ENCODE data around the gene SNX25.
A peak's percentile ranks its signal among the peaks of the same experiment; 100 is the strongest.

DNA sequence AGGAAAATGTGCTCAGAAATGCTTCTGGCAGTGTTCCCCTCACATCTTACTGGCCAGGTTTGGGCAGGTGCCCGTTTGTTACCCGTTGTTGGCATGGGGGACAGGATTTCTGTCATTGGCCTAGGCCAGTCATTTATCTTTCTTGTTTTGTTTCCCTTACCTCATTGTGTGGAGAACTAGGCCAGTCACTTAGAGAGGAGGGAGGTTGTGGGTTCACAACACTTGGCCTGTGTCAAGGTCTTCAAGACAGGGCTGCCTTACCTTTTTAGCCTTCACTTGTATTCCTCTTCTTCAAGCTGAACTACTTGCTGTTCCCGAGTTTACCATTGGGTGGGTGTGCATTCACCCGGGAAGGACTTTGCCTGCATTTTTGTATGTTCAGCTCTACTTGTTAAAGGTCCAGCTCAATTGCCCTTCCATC, 17.7 kb downstream of the SNX25 start:
- TF ChIP-seq, protein P1, sequence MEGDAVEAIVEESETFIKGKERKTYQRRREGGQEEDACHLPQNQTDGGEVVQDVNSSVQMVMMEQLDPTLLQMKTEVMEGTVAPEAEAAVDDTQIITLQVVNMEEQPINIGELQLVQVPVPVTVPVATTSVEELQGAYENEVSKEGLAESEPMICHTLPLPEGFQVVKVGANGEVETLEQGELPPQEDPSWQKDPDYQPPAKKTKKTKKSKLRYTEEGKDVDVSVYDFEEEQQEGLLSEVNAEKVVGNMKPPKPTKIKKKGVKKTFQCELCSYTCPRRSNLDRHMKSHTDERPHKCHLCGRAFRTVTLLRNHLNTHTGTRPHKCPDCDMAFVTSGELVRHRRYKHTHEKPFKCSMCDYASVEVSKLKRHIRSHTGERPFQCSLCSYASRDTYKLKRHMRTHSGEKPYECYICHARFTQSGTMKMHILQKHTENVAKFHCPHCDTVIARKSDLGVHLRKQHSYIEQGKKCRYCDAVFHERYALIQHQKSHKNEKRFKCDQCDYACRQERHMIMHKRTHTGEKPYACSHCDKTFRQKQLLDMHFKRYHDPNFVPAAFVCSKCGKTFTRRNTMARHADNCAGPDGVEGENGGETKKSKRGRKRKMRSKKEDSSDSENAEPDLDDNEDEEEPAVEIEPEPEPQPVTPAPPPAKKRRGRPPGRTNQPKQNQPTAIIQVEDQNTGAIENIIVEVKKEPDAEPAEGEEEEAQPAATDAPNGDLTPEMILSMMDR (IDR thresholded peaks at IDR 0.05) = peak in 1 of 3 experiments; percentile 10
- no peak for TF ChIP-seq POLR2A (IDR thresholded peaks at IDR 0.05)
